GM13976 (cell line): ENCODE measurements around the gene DIS3L2.

Source experiments
- DNase-seq: peaks from one replicate; pipeline ENCODE4 v3.0.0; 2012; ENCODE audit warnings: low spot score
- CTCF ChIP-seq: IDR thresholded peaks from 2 replicates; pipeline ENCODE4 v1.5.1; 2012; ENCODE audit warnings: borderline replicate concordance, mild to moderate bottlenecking; ENCODE audit not compliant: insufficient read depth; ENCODE audit errors: extremely low read depth, missing control alignments, control extremely low read depth
- in situ Hi-C: fragments of 300-500 bp; cut with MboI; formaldehyde crosslinking; loops from one replicate; pipeline ENCODE4 v1.12.0; 2022; ENCODE audit warnings: low sequenced_read_pairs, mixed read lengths, inconsistent platforms; ENCODE audit not compliant: unreplicated experiment

The DIS3L2 gene

GRCh38 chr2:232385660-232386489 is 424.4 kb downstream of the DIS3L2 start:
- DNase-seq, result no peak
- in situ Hi-C loops, result no loop called here
- TF ChIP-seq CTCF, result no peak

- in situ Hi-C loops, result no loop called here
- TF ChIP-seq CTCF, result no peak
- no peak for DNase-seq
Measured at GRCh38 chr2:232386490-232386739, 424.9 kb downstream of the DIS3L2 start.
